Breast epithelium (tissue), 3 donors: Measurements from ENCODE around the gene PKD1.

Source experiments
- CTCF ChIP-seq, 3 donors: fragments of 450-650 bp; IDR thresholded peaks; one replicate each; pipeline ENCODE4 v1.5.1; 2016 to 2017; ENCODE audit warnings: antibody characterized with exemption in 3 of 3, mild to moderate bottlenecking in 3 of 3, moderate library complexity in 3 of 3
- POLR2A ChIP-seq: fragments of 450-650 bp; IDR thresholded peaks from one replicate; pipeline ENCODE4 v1.6.1; 2016; ENCODE audit warnings: antibody characterized with exemption, mild to moderate bottlenecking, moderate library complexity
- POLR2AphosphoS5 ChIP-seq, 3 donors: sonication (generic); formaldehyde crosslinking; IDR thresholded peaks; one replicate each; pipeline ENCODE4 v1.6.1; 2017; ENCODE audit warnings: antibody characterized with exemption in 3 of 3

- TF ChIP-seq CTCF (IDR thresholded peaks at IDR 0.05) (no peak), POLR2AphosphoS5 (IDR thresholded peaks at IDR 0.05) (no peak), POLR2A (no peak)
Measured at GRCh38 chr16:2096853-2097595, 38.7 kb downstream of the PKD1 start.
